PC-9 (cell line): ENCODE results near the gene MAP6D1.

Experiments
- EZH2 ChIP-seq: fragments of 200-600 bp; sonication (generic); IDR thresholded peaks from 2 replicates; pipeline ENCODE4 v1.8.0; 2017; ENCODE audit warnings: antibody characterized with exemption, low read depth
- TF ChIP-seq, protein P1 (sequence below): fragments of 200-600 bp; sonication (generic); conservative IDR thresholded peaks from 2 replicates; pipeline ENCODE4 v1.6.1; 2017; ENCODE audit warnings: mixed run types, antibody characterized with exemption, mild to moderate bottlenecking, moderate library complexity

- TF ChIP-seq, protein P1, sequence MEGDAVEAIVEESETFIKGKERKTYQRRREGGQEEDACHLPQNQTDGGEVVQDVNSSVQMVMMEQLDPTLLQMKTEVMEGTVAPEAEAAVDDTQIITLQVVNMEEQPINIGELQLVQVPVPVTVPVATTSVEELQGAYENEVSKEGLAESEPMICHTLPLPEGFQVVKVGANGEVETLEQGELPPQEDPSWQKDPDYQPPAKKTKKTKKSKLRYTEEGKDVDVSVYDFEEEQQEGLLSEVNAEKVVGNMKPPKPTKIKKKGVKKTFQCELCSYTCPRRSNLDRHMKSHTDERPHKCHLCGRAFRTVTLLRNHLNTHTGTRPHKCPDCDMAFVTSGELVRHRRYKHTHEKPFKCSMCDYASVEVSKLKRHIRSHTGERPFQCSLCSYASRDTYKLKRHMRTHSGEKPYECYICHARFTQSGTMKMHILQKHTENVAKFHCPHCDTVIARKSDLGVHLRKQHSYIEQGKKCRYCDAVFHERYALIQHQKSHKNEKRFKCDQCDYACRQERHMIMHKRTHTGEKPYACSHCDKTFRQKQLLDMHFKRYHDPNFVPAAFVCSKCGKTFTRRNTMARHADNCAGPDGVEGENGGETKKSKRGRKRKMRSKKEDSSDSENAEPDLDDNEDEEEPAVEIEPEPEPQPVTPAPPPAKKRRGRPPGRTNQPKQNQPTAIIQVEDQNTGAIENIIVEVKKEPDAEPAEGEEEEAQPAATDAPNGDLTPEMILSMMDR = no peak
- no peak for TF ChIP-seq EZH2
Observed at GRCh38 chr3:183769453-183769852, 55.9 kb downstream of the MAP6D1 start.
